ENCODE measurements around the gene ZNF407.

ZNF407 gene

GRCh38 chr18:74718312-74718711 is 120.6 kb downstream of the ZNF407 start:
- H3K27me3 ChIP-seq (replicated peaks; ENCODE audit: insufficient read depth, low read length), result no peaks in the 10 kb centered on the region
- no peaks in the 10 kb centered on the region for H3K4me1 ChIP-seq (ENCODE audit: low read length)
- H3K9ac ChIP-seq (ENCODE audit: low read length), result no peak overlapping the region
- no peaks in the 10 kb centered on the region for H3K79me2 ChIP-seq (ENCODE audit: low read length)
- no peak for DNase-seq
- no peak overlapping the region for H3K27ac ChIP-seq (ENCODE audit: low read length)
- H3K36me3 ChIP-seq (replicated peaks; ENCODE audit: insufficient read depth, low read length), result no peaks in the 10 kb centered on the region
- no peak overlapping the region for H3K4me2 ChIP-seq (ENCODE audit: low read depth, low read length)
- no peak for TF ChIP-seq EZH2 (optimal IDR thresholded peaks at IDR 0.05; ENCODE audit: low read depth, low read length)
- no peak for TF ChIP-seq CTCF (IDR thresholded peaks at IDR 0.05; ENCODE audit: low read length)
- TF ChIP-seq EZH2phosphoT487 (IDR thresholded peaks at IDR 0.05; ENCODE audit: low read length), result no peak
- H3F3A ChIP-seq (ENCODE audit: insufficient read depth, low read length), result no peaks in the 10 kb centered on the region
- no peak overlapping the region for H2AFZ ChIP-seq (ENCODE audit: low read length)
- H3K9me2 ChIP-seq (replicated peaks; ENCODE audit: insufficient read depth, low read length), result no peaks in the 10 kb centered on the region
- H3K4me3 ChIP-seq (ENCODE audit: low read length), result no peak overlapping the region
- no peaks in the 10 kb centered on the region for H3K9me3 ChIP-seq (replicated peaks; ENCODE audit: insufficient read depth, low read length)
- no peaks in the 10 kb centered on the region for H4K20me1 ChIP-seq (ENCODE audit: insufficient read depth, low read length)

- Histone ChIP-seq H2AFZ (ENCODE audit: low read length) (no peak overlapping the region), H3K79me2 (ENCODE audit: low read length) (no peaks in the 10 kb centered on the region), H3K9me2 (replicated peaks; ENCODE audit: insufficient read depth, low read length) (no peaks in the 10 kb centered on the region), H3K9ac (ENCODE audit: low read length) (no peak overlapping the region), H3K27ac (ENCODE audit: low read length) (no peak overlapping the region), H3F3A (ENCODE audit: insufficient read depth, low read length) (no peaks in the 10 kb centered on the region), H3K36me3 (replicated peaks; ENCODE audit: insufficient read depth, low read length) (no peaks in the 10 kb centered on the region), H4K20me1 (ENCODE audit: insufficient read depth, low read length) (no peaks in the 10 kb centered on the region), H3K4me2 (ENCODE audit: low read depth, low read length) (no peak overlapping the region), H3K9me3 (replicated peaks; ENCODE audit: insufficient read depth, low read length) (no peaks in the 10 kb centered on the region), H3K4me1 (ENCODE audit: low read length) (no peaks in the 10 kb centered on the region), H3K4me3 (ENCODE audit: low read length) (no peak overlapping the region), H3K27me3 (replicated peaks; ENCODE audit: insufficient read depth, low read length) (no peaks in the 10 kb centered on the region)
- no peak for DNase-seq
- TF ChIP-seq EZH2 (optimal IDR thresholded peaks at IDR 0.05; ENCODE audit: low read depth, low read length), result no peak
- TF ChIP-seq CTCF (IDR thresholded peaks at IDR 0.05; ENCODE audit: low read length), result no peak
- no peak for TF ChIP-seq EZH2phosphoT487 (IDR thresholded peaks at IDR 0.05; ENCODE audit: low read length)
Measured at GRCh38 chr18:74722237-74722636, 124.6 kb downstream of the ZNF407 start.

GRCh38 chr18:74724186-74724585 is 126.5 kb downstream of the ZNF407 start:
- Histone ChIP-seq H3F3A (ENCODE audit: insufficient read depth, low read length) (no peaks in the 10 kb centered on the region), H3K27me3 (replicated peaks; ENCODE audit: insufficient read depth, low read length) (no peaks in the 10 kb centered on the region), H3K4me2 (ENCODE audit: low read depth, low read length) (no peak overlapping the region), H3K36me3 (replicated peaks; ENCODE audit: insufficient read depth, low read length) (no peaks in the 10 kb centered on the region), H3K79me2 (ENCODE audit: low read length) (no peaks in the 10 kb centered on the region), H3K9ac (ENCODE audit: low read length) (no peak overlapping the region), H3K4me1 (ENCODE audit: low read length) (no peaks in the 10 kb centered on the region), H3K4me3 (ENCODE audit: low read length) (no peak overlapping the region), H4K20me1 (ENCODE audit: insufficient read depth, low read length) (no peaks in the 10 kb centered on the region), H2AFZ (ENCODE audit: low read length) (no peak overlapping the region), H3K9me2 (replicated peaks; ENCODE audit: insufficient read depth, low read length) (no peaks in the 10 kb centered on the region), H3K27ac (ENCODE audit: low read length) (no peak overlapping the region), H3K9me3 (replicated peaks; ENCODE audit: insufficient read depth, low read length) (no peaks in the 10 kb centered on the region)
- no peak for TF ChIP-seq CTCF (IDR thresholded peaks at IDR 0.05; ENCODE audit: low read length)
- no peak for TF ChIP-seq EZH2 (optimal IDR thresholded peaks at IDR 0.05; ENCODE audit: low read depth, low read length)
- no peak for TF ChIP-seq EZH2phosphoT487 (IDR thresholded peaks at IDR 0.05; ENCODE audit: low read length)
- no peak for DNase-seq

Data from MM.1S (cell line).